Endodermal cell (in vitro differentiated cells): ENCODE measurements around the gene LGALS9B. TPM values are rescaled to one million over a fixed set of nuclear protein-coding genes. Genes with fewer than 3 reads are reported as not detected.
"Not testable (repeated sequence)": the region's sequence is repeated elsewhere in the genome, so short reads cannot be mapped to it uniquely, and the experiment has no call there.

Experiments
- DNase-seq: peaks from one replicate; pipeline ENCODE4 v3.0.0-alpha.2; 2017
- H3K27ac ChIP-seq: 2 replicates; pipeline ENCODE4 v1.5.1; 2013; ENCODE audit warnings: mild to moderate bottlenecking, low read depth, low read length, moderate library complexity
- H3K27me3 ChIP-seq: 2 replicates; pipeline ENCODE4 v1.6.1; 2013; ENCODE audit warnings: mild to moderate bottlenecking, low read length, moderate library complexity; ENCODE audit not compliant: insufficient read depth, control insufficient read depth, poor library complexity, severe bottlenecking
- H3K36me3 ChIP-seq: 2 replicates; pipeline ENCODE4 v1.7.0; 2013; ENCODE audit warnings: mild to moderate bottlenecking, low read length, moderate library complexity; ENCODE audit not compliant: control insufficient read depth, insufficient read depth
- H3K4me1 ChIP-seq: one replicate; pipeline ENCODE4 v1.7.0; 2013; ENCODE audit warnings: low read length; ENCODE audit not compliant: control insufficient read depth, insufficient read depth
- H3K4me3 ChIP-seq: 2 replicates; pipeline ENCODE4 v1.5.1; 2013; ENCODE audit warnings: mild to moderate bottlenecking, low read length, moderate library complexity
- H3K9ac ChIP-seq: 2 replicates; pipeline ENCODE4 v1.6.1; 2013; ENCODE audit warnings: mild to moderate bottlenecking, low read length, moderate library complexity; ENCODE audit not compliant: poor library complexity, severe bottlenecking; ENCODE audit errors: extremely low read depth
- H3K9me3 ChIP-seq: 2 replicates; pipeline ENCODE4 v1.6.1; 2013; ENCODE audit warnings: mild to moderate bottlenecking, low read length, moderate library complexity; ENCODE audit not compliant: control insufficient read depth
- H3K27ac Mint-ChIP-seq: 2 replicates; pipeline ENCODE4 v1.8.0; 2020; ENCODE audit warnings: mixed read lengths
- H3K27me3 Mint-ChIP-seq: 2 replicates; pipeline ENCODE4 v1.8.0; 2021; ENCODE audit warnings: mild to moderate bottlenecking, mixed read lengths; ENCODE audit not compliant: insufficient read depth
- H3K36me3 Mint-ChIP-seq: 2 replicates; pipeline ENCODE4 v1.8.0; 2020; ENCODE audit warnings: low read depth, mixed read lengths
- H3K4me1 Mint-ChIP-seq: 2 replicates; pipeline ENCODE4 v1.8.0; 2020; ENCODE audit warnings: mixed read lengths
- H3K4me3 Mint-ChIP-seq: 2 replicates; pipeline ENCODE4 v1.8.0; 2020; ENCODE audit warnings: mild to moderate bottlenecking, moderate library complexity, mixed read lengths
- H3K9me3 Mint-ChIP-seq: 2 replicates; pipeline ENCODE4 v1.8.0; 2020; ENCODE audit warnings: mild to moderate bottlenecking, mixed read lengths
- CTCF ChIP-seq: fragments of 200-600 bp; sonication (generic); conservative IDR thresholded peaks from 2 replicates; pipeline ENCODE4 v1.5.0; 2021; ENCODE audit warnings: antibody characterized with exemption, mild to moderate bottlenecking
- WGBS, 2 experiments: methylation state at CpG; one replicate each; pipeline versions ENCODE4 v1.1.5 to v1.1.7; 2013; ENCODE audit warnings: missing lambda C conversion rate in 2 of 2, mixed read lengths in 1 of 2; ENCODE audit not compliant: insufficient coverage in 1 of 2, insufficient read length in 1 of 2; 5-methylcytosine and 5-hydroxymethylcytosine counted together
- total RNA-seq, 2 donors: library from RNA; stranded (reverse); fragmentation: NEBNext Ultra II Directional in 1 of 2; extraction: Animal tissue kit (Norgen Biotek cat#: 25700) in 1 of 2; gene quantifications; 2 replicates in 1 of 2; 3 replicates in 1 of 2; pipeline ENCODE4 v1.2.1, GENCODE V29; 2021

The LGALS9B gene
- total RNA-seq, 2 donors from 2014 or later: not detected

- H3K27me3 ChIP-seq, H3K9me3 Mint-ChIP-seq, H3K27ac Mint-ChIP-seq, H3K36me3 Mint-ChIP-seq, H3K36me3 ChIP-seq, H3K27ac ChIP-seq, H3K4me1 ChIP-seq, H3K4me3 ChIP-seq, H3K9me3 ChIP-seq, H3K27me3 Mint-ChIP-seq, H3K4me3 Mint-ChIP-seq, H3K9ac ChIP-seq, H3K4me1 Mint-ChIP-seq: not testable (repeated sequence)
- WGBS, 2 experiments: 90% methylated on average over 2 of the region's 11 CpGs; no CpG with 5 or more reads in 1 of the 2 experiments
- DNase-seq: peak; percentile 35
Measured at GRCh38 chr17:20504388-20505066, 37.2 kb upstream of the LGALS9B start.

DNA sequence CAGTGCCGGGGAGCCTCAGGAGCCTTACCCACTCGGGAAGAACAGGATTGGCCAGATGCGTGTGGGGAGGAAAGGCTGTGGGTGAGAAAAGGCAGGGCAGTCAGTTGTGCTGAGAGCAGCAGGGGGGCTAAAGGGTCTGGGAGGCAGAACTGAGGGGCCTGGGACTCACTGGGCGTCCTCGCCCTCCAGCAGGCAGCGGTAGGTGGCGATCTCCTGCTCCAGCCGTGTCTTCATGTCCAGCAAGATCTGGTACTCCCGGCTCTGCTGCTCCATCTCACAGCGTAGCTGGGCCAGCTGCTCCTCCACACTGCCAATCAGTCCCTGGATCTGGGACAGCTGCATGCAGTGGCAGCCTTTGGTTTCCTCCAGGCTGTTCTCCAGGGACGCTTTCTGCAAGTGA lies 34.6 kb upstream of the LGALS9B start:
- DNase-seq: not testable (repeated sequence)

GRCh38 chr17:20500346-20500745 lies 33.0 kb upstream of the LGALS9B start:
- not testable (repeated sequence) for H3K9me3 Mint-ChIP-seq, H3K9ac ChIP-seq, H3K27me3 Mint-ChIP-seq, H3K4me1 Mint-ChIP-seq, H3K27ac ChIP-seq, H3K4me1 ChIP-seq, H3K27ac Mint-ChIP-seq, H3K9me3 ChIP-seq, H3K4me3 ChIP-seq, H3K4me3 Mint-ChIP-seq, H3K36me3 Mint-ChIP-seq, H3K36me3 ChIP-seq, H3K27me3 ChIP-seq, DNase-seq
- WGBS, 2 experiments: 88 to 100% methylated on average over 1 to 3 of the region's 4 CpGs

More for the DNA sequence above, 34.6 kb upstream of the LGALS9B start:
- peak; percentile 38 for TF ChIP-seq CTCF
- H3K27me3 Mint-ChIP-seq, H3K36me3 ChIP-seq, H3K9me3 ChIP-seq, H3K27ac Mint-ChIP-seq, H3K9ac ChIP-seq, H3K9me3 Mint-ChIP-seq, H3K4me1 Mint-ChIP-seq, H3K36me3 Mint-ChIP-seq, H3K4me1 ChIP-seq, H3K4me3 ChIP-seq, H3K27ac ChIP-seq, H3K27me3 ChIP-seq, H3K4me3 Mint-ChIP-seq: not testable (repeated sequence)
- whole genome bisulfite sequencing, 2 experiments: 83 to 88% methylated on average over 5 of the region's 11 CpGs

DNA sequence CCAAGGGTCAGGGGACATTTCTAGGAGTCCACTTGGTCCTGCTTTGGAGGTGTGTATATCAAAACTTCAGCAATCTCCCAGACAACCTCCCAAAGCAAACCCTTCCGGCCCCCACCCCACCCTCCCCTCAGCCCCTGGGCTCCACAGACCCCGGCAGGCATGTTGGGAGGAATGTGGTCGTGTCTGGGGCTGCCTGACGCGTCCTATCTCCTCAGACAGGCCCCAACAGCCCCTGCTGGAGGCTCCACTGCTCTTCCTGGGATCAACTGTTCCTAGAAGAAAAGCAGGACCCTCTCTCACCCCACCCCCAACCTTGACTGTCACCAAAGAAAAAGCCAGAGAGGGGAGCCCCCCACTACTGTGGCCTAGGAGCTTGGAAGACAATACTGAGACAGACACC lies 28.1 kb upstream of the LGALS9B start:
- not testable (repeated sequence) for DNase-seq, H3K9me3 ChIP-seq, H3K9me3 Mint-ChIP-seq, H3K27ac Mint-ChIP-seq, H3K4me1 Mint-ChIP-seq, H3K27ac ChIP-seq, H3K27me3 Mint-ChIP-seq, H3K36me3 Mint-ChIP-seq, H3K4me3 Mint-ChIP-seq, H3K9ac ChIP-seq, H3K4me1 ChIP-seq, H3K27me3 ChIP-seq, H3K36me3 ChIP-seq, H3K4me3 ChIP-seq
- no CpG with 5 or more reads among the region's 5 CpGs for WGBS, 2 experiments

DNA sequence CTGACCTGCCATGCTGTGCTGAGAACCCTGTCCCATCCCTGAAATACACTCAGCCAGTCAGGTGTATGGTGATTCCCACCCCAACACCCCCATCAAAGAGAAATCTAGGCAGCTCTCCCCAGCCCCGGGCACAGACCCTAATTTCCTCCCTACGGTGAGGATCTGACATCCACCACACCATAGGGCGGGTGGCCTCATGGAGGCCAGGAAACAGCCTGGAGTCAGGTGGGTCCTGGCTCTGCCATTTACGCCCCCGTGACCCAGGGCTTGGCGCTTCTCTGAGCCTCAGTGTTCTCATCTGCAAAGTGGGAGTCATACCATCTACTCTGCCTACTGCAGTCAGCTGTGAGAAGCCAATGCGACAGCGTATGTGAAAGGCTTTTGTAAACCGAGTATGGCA lies 27.4 kb upstream of the LGALS9B start:
- not testable (repeated sequence) for H3K4me1 ChIP-seq, H3K36me3 Mint-ChIP-seq, H3K27ac Mint-ChIP-seq, H3K4me3 ChIP-seq, H3K9me3 ChIP-seq, H3K9me3 Mint-ChIP-seq, DNase-seq, H3K4me1 Mint-ChIP-seq, H3K27ac ChIP-seq, H3K9ac ChIP-seq, H3K4me3 Mint-ChIP-seq, H3K27me3 ChIP-seq, H3K27me3 Mint-ChIP-seq, H3K36me3 ChIP-seq
- WGBS, 2 experiments: 98% methylated on average over 5 of the region's 9 CpGs; no CpG with 5 or more reads in 1 of the 2 experiments

DNA sequence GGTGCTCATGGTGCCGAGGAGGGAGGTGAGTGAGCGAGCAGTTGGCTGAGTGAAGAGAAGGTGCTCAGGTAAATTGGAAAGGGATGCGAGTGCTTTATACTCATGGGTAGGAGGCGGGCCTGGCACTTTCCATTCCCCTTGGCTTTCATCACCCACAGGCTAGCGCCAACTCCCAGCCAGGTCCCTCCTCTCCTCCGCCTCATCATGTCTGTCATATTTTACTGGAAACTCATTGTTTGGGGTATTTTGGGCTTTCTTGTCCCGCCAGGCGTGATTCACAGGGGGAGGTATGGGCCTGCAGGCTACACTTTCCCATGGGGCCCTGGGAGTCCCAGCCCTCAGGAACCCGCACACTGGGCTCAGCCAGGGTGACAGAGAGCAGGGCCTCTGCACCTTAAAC lies 26.8 kb upstream of the LGALS9B start:
- H3K36me3 Mint-ChIP-seq, H3K4me1 Mint-ChIP-seq, H3K27ac ChIP-seq, H3K9me3 Mint-ChIP-seq, H3K4me3 Mint-ChIP-seq, H3K36me3 ChIP-seq, DNase-seq, H3K9me3 ChIP-seq, H3K9ac ChIP-seq, H3K4me3 ChIP-seq, H3K4me1 ChIP-seq, H3K27me3 Mint-ChIP-seq, H3K27me3 ChIP-seq, H3K27ac Mint-ChIP-seq: not testable (repeated sequence)
- no CpG with 5 or more reads among the region's 9 CpGs for WGBS, 2 experiments
